ENCODE measurements around the gene ZNF827. TPM values are rescaled to one million over a fixed set of nuclear protein-coding genes. Genes with fewer than 3 reads are reported as not detected.

ZNF827 gene
- total and polyA plus RNA-seq, 2 of the 13 experiments (the other 11 are each of a cell fraction or from before 2014, with no cell fraction given) = 2.8 TPM

DNA sequence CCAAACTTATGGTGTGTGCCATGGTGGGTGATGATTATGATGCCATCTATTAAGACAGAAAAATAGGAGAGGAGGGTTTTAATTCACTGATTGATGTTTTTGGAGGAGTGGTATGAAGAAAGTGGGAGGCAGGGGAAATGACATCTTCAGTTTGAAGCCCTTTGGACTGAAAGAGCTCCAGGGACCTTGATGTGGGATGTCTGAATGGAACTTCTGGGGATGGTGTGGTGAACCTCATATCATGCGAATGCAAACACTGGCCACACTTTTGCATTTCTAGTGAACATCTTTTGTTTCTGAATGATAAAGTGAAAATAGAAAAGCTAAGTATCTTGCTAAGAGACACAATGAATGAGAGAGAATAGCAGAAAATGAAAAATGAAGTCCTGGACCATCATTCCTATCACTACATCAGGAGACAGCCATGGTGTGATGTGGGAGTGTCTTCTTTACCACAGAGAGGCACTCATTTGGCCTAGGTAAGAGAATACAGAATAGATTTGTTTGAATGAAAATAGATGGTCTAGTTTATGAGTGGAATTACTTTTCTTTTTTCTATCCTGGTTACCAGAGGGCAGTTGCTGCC is 123.5 kb downstream of the ZNF827 start:
- H3K9me3 ChIP-seq (ENCODE audit: low read length) = no peaks in the 10 kb centered on the region
- H3K27ac ChIP-seq (ENCODE audit: extremely low read length, insufficient read depth, low read length) = no peak overlapping the region
- ChIA-PET CTCF (ENCODE audit: low intra/inter-chr PET ratio, low total read pairs) (no interaction called here), POLR2A (no interaction called here)
- no peaks in the 10 kb centered on the region for H4K20me1 ChIP-seq (ENCODE audit: insufficient read depth, low read length)
- H3K27me3 ChIP-seq (ENCODE audit: control insufficient read depth in 1 of 2, insufficient read depth in 2 of 2, low read length in 2 of 2) = no peaks in the 10 kb centered on the region
- DNase-seq (ENCODE audit: low spot score) = no peak
- ATAC-seq = no peak
- H3K36me3 ChIP-seq (replicated peaks in 1 of 2; ENCODE audit: control insufficient read depth in 1 of 2, insufficient read depth in 2 of 2, low read length in 2 of 2) = peaks cover 2 to 16% of the 10 kb centered on the region in 2 experiments; a peak in 3 of 5 replicates
- no peak overlapping the region for H2AFZ ChIP-seq (ENCODE audit: low read length)
- no peak overlapping the region for H3K4me2 ChIP-seq (ENCODE audit: low read depth, low read length)
- in situ Hi-C loops (cut with HindIII; ENCODE audit: extremely low pct_ligation_motif_present, low pct_unique_long_range_greater_than_20kb) (no loop called here), intact Hi-C loops (cut with micrococcal nuclease; ENCODE audit: unreplicated experiment) (no loop called here)
- no peaks in the 10 kb centered on the region for H3K4me1 ChIP-seq (ENCODE audit: insufficient read depth, low read length)
- WGBS (ENCODE audit: low lambda C conversion rate) = 96% methylated on average over 1 of the region's 1 CpG
- no TSS peak for BruUV-seq (replicated peaks)
- no peak overlapping the region for H3K4me3 ChIP-seq (replicated peaks in 1 of 3; ENCODE audit: insufficient read depth in 1 of 3, low read depth in 2 of 3, low read length in 3 of 3)
- H3K9ac ChIP-seq (ENCODE audit: insufficient read depth, low read depth, low read length) = no peak overlapping the region
- no peak for FAIRE-seq
- no peaks in the 10 kb centered on the region for H3K79me2 ChIP-seq (ENCODE audit: insufficient read depth, low read length)
- no peak for TF ChIP-seq DMTF1 (CRISPR knock-in tag; IDR thresholded peaks at IDR 0.05)
- no peak for TF ChIP-seq SMAD9 (CRISPR knock-in tag; IDR thresholded peaks at IDR 0.05)
- no peak for TF ChIP-seq MTF2 (CRISPR knock-in tag; IDR thresholded peaks at IDR 0.05; ENCODE audit: borderline replicate concordance)
- no peak for TF ChIP-seq MLXIP (CRISPR knock-in tag; IDR thresholded peaks at IDR 0.05; ENCODE audit: borderline replicate concordance)
- no peak for TF ChIP-seq JDP2 (CRISPR knock-in tag; IDR thresholded peaks at IDR 0.05; ENCODE audit: borderline replicate concordance)
- TF ChIP-seq ZFP36L1 (CRISPR knock-in tag; IDR thresholded peaks at IDR 0.05) = no peak
- no peak for TF ChIP-seq ZNF609 (CRISPR knock-in tag; IDR thresholded peaks at IDR 0.05; ENCODE audit: borderline replicate concordance)
- no peak for TF ChIP-seq HNRNPLL (IDR thresholded peaks at IDR 0.05; ENCODE audit: low read depth, low read length, poor library complexity, severe bottlenecking)
- TF ChIP-seq, protein P1, sequence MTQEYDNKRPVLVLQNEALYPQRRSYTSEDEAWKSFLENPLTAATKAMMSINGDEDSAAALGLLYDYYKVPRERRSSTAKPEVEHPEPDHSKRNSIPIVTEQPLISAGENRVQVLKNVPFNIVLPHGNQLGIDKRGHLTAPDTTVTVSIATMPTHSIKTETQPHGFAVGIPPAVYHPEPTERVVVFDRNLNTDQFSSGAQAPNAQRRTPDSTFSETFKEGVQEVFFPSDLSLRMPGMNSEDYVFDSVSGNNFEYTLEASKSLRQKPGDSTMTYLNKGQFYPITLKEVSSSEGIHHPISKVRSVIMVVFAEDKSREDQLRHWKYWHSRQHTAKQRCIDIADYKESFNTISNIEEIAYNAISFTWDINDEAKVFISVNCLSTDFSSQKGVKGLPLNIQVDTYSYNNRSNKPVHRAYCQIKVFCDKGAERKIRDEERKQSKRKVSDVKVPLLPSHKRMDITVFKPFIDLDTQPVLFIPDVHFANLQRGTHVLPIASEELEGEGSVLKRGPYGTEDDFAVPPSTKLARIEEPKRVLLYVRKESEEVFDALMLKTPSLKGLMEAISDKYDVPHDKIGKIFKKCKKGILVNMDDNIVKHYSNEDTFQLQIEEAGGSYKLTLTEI (CRISPR knock-in tag; conservative IDR thresholded peaks at IDR 0.05) = no peak
- TF ChIP-seq GTF3A (CRISPR knock-in tag; conservative IDR thresholded peaks at IDR 0.05) = no peak
- TF ChIP-seq NCOA5 (CRISPR knock-in tag; IDR thresholded peaks at IDR 0.05) = no peak
- no peak for TF ChIP-seq ZNF563 (CRISPR knock-in tag; IDR thresholded peaks at IDR 0.05)

Data from HepG2 (cell line).